HEK293T (cell line): ENCODE measurements around the gene FOXP4.
"Not testable (repeated sequence)": the region's sequence is repeated elsewhere in the genome, so short reads cannot be mapped to it uniquely, and the experiment has no call there.

ENCODE experiments used
- CTCF ChIA-PET: fragments of 350-600 bp; formaldehyde crosslinking; extraction: SDS; loops from one replicate; lab custom pipeline; 2021; ENCODE audit warnings: antibody characterized with exemption, inconsistent platforms; lab: Yijun Ruan, JAX
- POLR2A ChIA-PET: fragments of 350-600 bp; formaldehyde crosslinking; extraction: SDS; loops from one replicate; lab custom pipeline; 2020; ENCODE audit warnings: antibody characterized with exemption, inconsistent platforms; lab: Yijun Ruan, JAX
- DNase-seq: peaks from one replicate; pipeline ENCODE4 v3.0.0; 2012; ENCODE audit warnings: mixed read lengths; ENCODE audit errors: extremely low spot score
- ARNT ChIP-seq: fragments of 450-650 bp; IDR thresholded peaks from 2 replicates; pipeline ENCODE4 v1.6.1; 2017; ENCODE audit warnings: mild to moderate bottlenecking
- BHLHE40 ChIP-seq: fragments of 450-650 bp; IDR thresholded peaks from 2 replicates; pipeline ENCODE4 v1.6.1; 2016; ENCODE audit warnings: mild to moderate bottlenecking, moderate library complexity, borderline replicate concordance
- CTBP1 ChIP-seq: fragments of 450-650 bp; IDR thresholded peaks from 2 replicates; pipeline ENCODE4 v1.6.1; 2016; ENCODE audit warnings: borderline replicate concordance
- ELF4 ChIP-seq: fragments of 450-650 bp; IDR thresholded peaks from 2 replicates; pipeline ENCODE4 v1.6.1; 2017; ENCODE audit warnings: antibody characterized with exemption
- FOXA1 ChIP-seq: fragments of 450-650 bp; IDR thresholded peaks from 2 replicates; pipeline ENCODE4 v1.6.1; 2016; ENCODE audit warnings: mild to moderate bottlenecking
- FOXK2 ChIP-seq: fragments of 450-650 bp; IDR thresholded peaks from 2 replicates; pipeline ENCODE4 v1.6.1; 2016; ENCODE audit warnings: mild to moderate bottlenecking
- FOXM1 ChIP-seq: fragments of 450-650 bp; IDR thresholded peaks from 2 replicates; pipeline ENCODE4 v1.6.1; 2017; ENCODE audit warnings: mild to moderate bottlenecking, borderline replicate concordance
- HDGF ChIP-seq: fragments of 450-650 bp; IDR thresholded peaks from 2 replicates; pipeline ENCODE4 v1.6.1; 2017; ENCODE audit warnings: antibody characterized with exemption, borderline replicate concordance
- L3MBTL2 ChIP-seq: fragments of 450-650 bp; conservative IDR thresholded peaks from 2 replicates; pipeline ENCODE4 v1.6.1; 2016; ENCODE audit warnings: mild to moderate bottlenecking
- LEF1 ChIP-seq: fragments of 450-650 bp; IDR thresholded peaks from 2 replicates; pipeline ENCODE4 v1.6.1; 2017; ENCODE audit warnings: mild to moderate bottlenecking, borderline replicate concordance
- NFRKB ChIP-seq: fragments of 450-650 bp; IDR thresholded peaks from 2 replicates; pipeline ENCODE4 v1.6.1; 2016; ENCODE audit warnings: mild to moderate bottlenecking, moderate library complexity
- SP1 ChIP-seq: fragments of 450-650 bp; IDR thresholded peaks from 2 replicates; pipeline ENCODE4 v1.6.1; 2017
- SUZ12 ChIP-seq: fragments of 450-650 bp; IDR thresholded peaks from 2 replicates; pipeline ENCODE4 v1.6.1; 2016; ENCODE audit warnings: mild to moderate bottlenecking
- TARDBP ChIP-seq: fragments of 450-650 bp; IDR thresholded peaks from 2 replicates; pipeline ENCODE4 v1.6.1; 2016
- ZNF384 ChIP-seq: fragments of 450-650 bp; IDR thresholded peaks from 2 replicates; pipeline ENCODE4 v1.6.1; 2016
- TF ChIP-seq, protein P1 (sequence below): fragments of 450-650 bp; IDR thresholded peaks from 2 replicates; pipeline ENCODE4 v1.6.1; 2016

The FOXP4 gene

DNA sequence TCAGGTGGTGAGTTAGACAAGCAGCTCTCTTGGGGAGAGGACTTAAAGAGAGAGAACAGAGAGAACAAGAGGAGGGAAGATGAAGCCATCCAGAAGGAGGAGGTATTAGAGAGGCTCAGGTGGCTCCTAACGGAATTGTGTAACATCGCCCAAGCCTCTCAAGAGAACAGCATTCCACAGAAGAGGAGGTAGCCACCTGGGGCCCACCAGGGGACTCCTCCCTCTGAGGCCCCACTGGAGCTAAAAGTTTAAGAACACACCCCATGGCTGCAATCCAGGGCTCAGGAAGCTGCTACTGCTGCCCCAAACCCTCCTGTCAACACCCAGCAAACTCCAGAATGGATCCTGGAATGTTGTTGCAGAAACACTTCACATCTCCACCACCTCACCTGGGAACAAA, 68.5 kb downstream of the FOXP4 start:
- POLR2A ChIA-PET: no interaction called here
- TF ChIP-seq ZNF384 (no peak), FOXM1 (no peak), SUZ12 (no peak), ARNT (no peak), FOXK2 (no peak), SP1 (no peak), HDGF (no peak), FOXA1 (no peak), TARDBP (no peak)
- TF ChIP-seq, protein P1, sequence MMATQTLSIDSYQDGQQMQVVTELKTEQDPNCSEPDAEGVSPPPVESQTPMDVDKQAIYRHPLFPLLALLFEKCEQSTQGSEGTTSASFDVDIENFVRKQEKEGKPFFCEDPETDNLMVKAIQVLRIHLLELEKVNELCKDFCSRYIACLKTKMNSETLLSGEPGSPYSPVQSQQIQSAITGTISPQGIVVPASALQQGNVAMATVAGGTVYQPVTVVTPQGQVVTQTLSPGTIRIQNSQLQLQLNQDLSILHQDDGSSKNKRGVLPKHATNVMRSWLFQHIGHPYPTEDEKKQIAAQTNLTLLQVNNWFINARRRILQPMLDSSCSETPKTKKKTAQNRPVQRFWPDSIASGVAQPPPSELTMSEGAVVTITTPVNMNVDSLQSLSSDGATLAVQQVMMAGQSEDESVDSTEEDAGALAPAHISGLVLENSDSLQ: no peak
- CTCF ChIA-PET: interaction anchor here (0.6 to 1.2 kb wide), 2 partner anchors 12 to 154 kb away, joined by 3 to 5 read pairs; no protein-coding TSS in a partner anchor
- DNase-seq: no peak

DNA sequence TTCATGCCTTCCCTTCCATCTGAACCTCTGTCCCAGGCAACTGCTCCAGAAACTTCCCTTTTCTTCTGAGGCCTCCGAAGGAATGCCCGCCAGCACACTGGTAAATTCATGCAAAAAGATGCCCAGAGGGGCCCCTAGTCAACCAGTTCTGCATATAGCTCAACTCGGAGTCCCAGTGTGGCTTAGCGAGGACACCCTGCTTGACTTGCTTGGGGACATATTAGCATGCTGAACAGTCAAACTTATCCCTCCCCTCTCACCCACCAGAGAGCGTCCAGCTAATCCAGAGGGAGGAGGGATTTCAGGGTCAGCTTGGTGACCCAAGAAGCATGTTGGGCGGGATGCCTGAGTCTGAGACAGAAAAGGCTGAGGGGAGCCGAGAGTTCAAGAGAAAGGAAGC, 69.1 kb downstream of the FOXP4 start:
- no peak for DNase-seq
- TF ChIP-seq ARNT (no peak), FOXK2 (no peak), FOXA1 (no peak), SUZ12 (no peak), ELF4 (no peak), LEF1 (no peak), SP1 (no peak), L3MBTL2 (no peak), HDGF (no peak), TARDBP (no peak), CTBP1 (no peak), FOXM1 (no peak)
- ChIA-PET CTCF (no interaction called here), POLR2A (no interaction called here)

DNA sequence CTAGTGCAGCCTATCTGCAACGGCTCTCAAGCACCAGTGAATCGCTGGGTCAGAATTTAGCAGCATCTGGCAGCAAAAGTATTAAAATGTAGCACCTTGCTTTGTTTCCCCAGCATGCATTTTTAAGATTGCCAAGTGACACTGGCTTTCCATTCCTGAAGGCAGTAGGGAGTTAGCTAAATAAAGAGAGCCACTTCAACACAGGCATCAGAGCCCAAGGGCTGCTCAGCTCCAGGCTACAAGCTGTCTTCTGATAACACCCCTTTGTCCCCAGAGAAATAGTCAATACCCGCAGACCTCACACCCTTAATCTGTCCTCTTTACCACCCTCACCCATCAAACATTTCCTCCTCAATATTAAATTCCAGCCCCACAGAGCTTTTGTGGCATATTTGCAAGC, 72.4 kb downstream of the FOXP4 start:
- POLR2A ChIA-PET: no interaction called here
- TF ChIP-seq CTBP1 (no peak), FOXM1 (no peak), NFRKB (no peak), FOXA1 (no peak), BHLHE40 (no peak), ARNT (no peak), SP1 (no peak), LEF1 (no peak), TARDBP (no peak), HDGF (no peak), SUZ12 (no peak), L3MBTL2 (no peak), ELF4 (no peak), ZNF384 (no peak), FOXK2 (no peak)
- TF ChIP-seq, protein P1: no peak
- CTCF ChIA-PET: no interaction called here
- DNase-seq: no peak

DNA sequence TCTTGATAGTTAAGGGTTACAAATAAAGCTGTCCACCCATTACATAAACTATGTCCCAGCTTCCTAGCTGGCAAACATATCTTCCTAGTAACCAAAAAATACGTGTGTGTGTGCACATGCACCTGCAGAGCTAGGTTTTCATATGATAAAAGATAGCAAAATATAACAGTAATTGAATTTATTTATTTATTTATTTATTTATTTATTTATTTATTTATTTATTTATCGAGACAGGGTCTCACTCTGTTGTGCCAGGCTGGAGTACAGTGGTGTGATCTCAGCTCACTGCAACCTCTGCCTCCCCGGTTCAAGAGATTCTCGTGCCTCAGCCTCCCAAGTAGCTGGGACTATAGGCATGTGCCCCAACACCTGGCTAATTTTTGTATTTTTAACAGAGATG, 73.0 kb downstream of the FOXP4 start:
- CTCF ChIA-PET, DNase-seq: not testable (repeated sequence)

DNA sequence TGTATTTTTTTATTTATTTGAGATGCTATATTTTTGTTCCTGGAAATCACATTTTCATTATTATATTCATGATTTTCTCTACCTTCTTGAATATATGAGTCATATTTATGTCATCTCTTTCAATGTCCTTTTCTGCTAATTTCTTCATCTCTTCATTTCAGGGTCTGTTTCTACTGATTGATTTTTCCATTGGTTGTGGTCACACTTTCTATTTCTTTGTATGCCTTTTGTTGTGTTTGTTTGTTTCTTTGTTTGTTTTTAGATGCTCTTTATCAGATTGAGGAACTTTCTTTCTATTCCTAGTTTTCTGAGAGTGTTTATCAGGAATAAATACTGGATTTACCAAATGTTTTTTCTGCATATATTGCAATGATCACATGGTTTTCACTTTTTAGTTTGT, 75.2 kb downstream of the FOXP4 start:
- ChIA-PET CTCF (no interaction called here), POLR2A (no interaction called here)
- no peak for DNase-seq
- TF ChIP-seq SUZ12 (no peak), TARDBP (no peak), HDGF (no peak), L3MBTL2 (no peak), FOXM1 (no peak), LEF1 (no peak), ELF4 (no peak), NFRKB (no peak), CTBP1 (no peak), ZNF384 (no peak), SP1 (no peak), FOXK2 (no peak)
- TF ChIP-seq, protein P1: no peak

More for the DNA sequence above, 73.0 kb downstream of the FOXP4 start:
- POLR2A ChIA-PET: not testable (repeated sequence)

DNA sequence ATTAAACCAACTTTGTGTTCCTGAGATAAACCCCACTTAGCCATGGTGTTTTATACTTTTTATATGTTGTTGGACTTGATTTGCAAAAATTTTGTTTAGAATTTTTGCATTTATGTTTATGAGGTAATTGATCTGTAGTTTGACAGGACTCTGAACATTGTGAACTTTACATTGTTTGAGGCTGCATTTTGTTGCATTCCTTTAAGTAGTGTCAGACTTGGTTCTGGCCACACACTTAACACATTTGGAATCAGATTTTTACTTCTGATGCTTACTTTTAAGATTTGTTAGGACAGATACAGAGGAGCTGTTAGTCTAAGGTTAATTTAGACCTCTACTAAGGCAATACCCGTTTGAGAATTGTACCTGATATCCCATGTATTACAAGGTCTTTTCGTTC, 75.6 kb downstream of the FOXP4 start:
- no peak for DNase-seq
- POLR2A ChIA-PET: no interaction called here
- TF ChIP-seq ELF4 (no peak), HDGF (no peak)
- TF ChIP-seq, protein P1: no peak
- CTCF ChIA-PET: interaction anchor here (0.8 kb wide), 1 partner anchor 59 kb away, joined by 5 read pairs; no protein-coding TSS in a partner anchor
